Measurements from ENCODE around the gene LRRN2. TPM values are rescaled to one million over a fixed set of nuclear protein-coding genes. Genes with fewer than 3 reads are reported as not detected.

LRRN2 gene
- total RNA-seq, 1 experiment from 2014 or later = not detected

GRCh38 chr1:204725821-204726448 is 40.4 kb upstream of the LRRN2 start:
- BruUV-seq (replicated peaks) = no TSS peak
- Histone ChIP-seq H3K9me3 (no peaks in the 10 kb centered on the region), H3K4me1 (peaks cover 12% of the 10 kb centered on the region), H3K36me3 (ENCODE audit: control insufficient read depth, insufficient read depth, low read length) (no peaks in the 10 kb centered on the region), H3K4me3 (ENCODE audit: low read depth, low read length) (no peak overlapping the region), H3K27me3 (replicated peaks; ENCODE audit: control insufficient read depth, insufficient read depth, low read length) (no peaks in the 10 kb centered on the region)
- DNase-seq = no peak
- Mint-ChIP-seq H3K36me3 (ENCODE audit: insufficient read depth, unreplicated experiment) (no peaks in the 10 kb centered on the region), H3K27me3 (ENCODE audit: insufficient read depth, unreplicated experiment) (no peaks in the 10 kb centered on the region), H3K27ac (ENCODE audit: unreplicated experiment) (no peak overlapping the region), H3K4me3 (ENCODE audit: unreplicated experiment) (peak overlapping the region; percentile 3), H3K4me1 (ENCODE audit: low read depth, unreplicated experiment) (peaks cover 7% of the 10 kb centered on the region), H3K9me3 (ENCODE audit: unreplicated experiment) (no peaks in the 10 kb centered on the region)
- ChIA-PET POLR2A (no interaction called here), CTCF (interaction anchor here (1.3 kb wide), 1 partner anchor 21 kb away, joined by 4 read pairs; no protein-coding TSS in a partner anchor)
- intact Hi-C loops (cut with micrococcal nuclease; ENCODE audit: unreplicated experiment) = no loop called here
- TF ChIP-seq CTCF (IDR thresholded peaks at IDR 0.05; ENCODE audit: insufficient read depth in 1 of 2, low read depth in 1 of 2, low read length in 1 of 2, severe bottlenecking in 1 of 2, unreplicated experiment in 1 of 2) = no peak

GRCh38 chr1:204723131-204723787 is 37.7 kb upstream of the LRRN2 start:
- H3K4me3 ChIP-seq (ENCODE audit: low read depth, low read length) = no peak overlapping the region
- BruUV-seq (replicated peaks) = no TSS peak

More at GRCh38 chr1:204723131-204723787, 37.7 kb upstream of the LRRN2 start:
- H3K27ac Mint-ChIP-seq (ENCODE audit: unreplicated experiment) = no peak overlapping the region
- H3K4me3 Mint-ChIP-seq (ENCODE audit: unreplicated experiment) = no peak overlapping the region
- no peak for TF ChIP-seq CTCF (IDR thresholded peaks at IDR 0.05; ENCODE audit: insufficient read depth in 1 of 2, low read depth in 1 of 2, low read length in 1 of 2, severe bottlenecking in 1 of 2, unreplicated experiment in 1 of 2)
- no peaks in the 10 kb centered on the region for H3K27me3 ChIP-seq (replicated peaks; ENCODE audit: control insufficient read depth, insufficient read depth, low read length)
- H3K27me3 Mint-ChIP-seq (ENCODE audit: insufficient read depth, unreplicated experiment) = no peaks in the 10 kb centered on the region
- H3K4me1 ChIP-seq = peaks cover 12% of the 10 kb centered on the region
- ChIA-PET CTCF (no interaction called here), POLR2A (no interaction called here)
- H3K36me3 Mint-ChIP-seq (ENCODE audit: insufficient read depth, unreplicated experiment) = no peaks in the 10 kb centered on the region
- DNase-seq = peak in 1 of 2 experiments; percentile 3
- intact Hi-C loops (cut with micrococcal nuclease; ENCODE audit: unreplicated experiment) = no loop called here
- H3K9me3 Mint-ChIP-seq (ENCODE audit: unreplicated experiment) = peaks cover 10% of the 10 kb centered on the region
- H3K9me3 ChIP-seq = no peaks in the 10 kb centered on the region
- peaks cover 7% of the 10 kb centered on the region for H3K4me1 Mint-ChIP-seq (ENCODE audit: low read depth, unreplicated experiment)
- H3K36me3 ChIP-seq (ENCODE audit: control insufficient read depth, insufficient read depth, low read length) = no peaks in the 10 kb centered on the region

Data from Caco-2 (cell line).